K562 (cell line): ENCODE results near the gene ZKSCAN3. TPM values are rescaled to one million over a fixed set of nuclear protein-coding genes. Genes with fewer than 3 reads are reported as not detected.

Experiments used
- ADNP ChIP-seq: fragments of 200-800 bp; sonication (Bioruptor generic); IDR thresholded peaks from 2 replicates; pipeline ENCODE4 v1.6.1; 2016; ENCODE audit warnings: missing genetic modification characterization, missing compliant biosample characterization
- ARHGAP35 ChIP-seq: fragments of 450-650 bp; IDR thresholded peaks from 2 replicates; pipeline ENCODE4 v1.6.1; 2018; ENCODE audit not compliant: partially characterized antibody
- ATF6 ChIP-seq: sonication (generic); formaldehyde crosslinking; IDR thresholded peaks from 2 replicates; pipeline ENCODE4 v1.4.0; 2020; ENCODE audit warnings: mild to moderate bottlenecking, missing genetic modification reagents
- CHD1 ChIP-seq: fragments of 200-600 bp; sonication (generic); IDR thresholded peaks from one replicate; pipeline ENCODE4 v1.6.1; 2012; ENCODE audit warnings: mild to moderate bottlenecking, moderate library complexity, low read length, inconsistent platforms
- EP400 ChIP-seq: fragments of 450-650 bp; IDR thresholded peaks from 2 replicates; pipeline ENCODE4 v1.6.1; 2017; ENCODE audit warnings: antibody characterized with exemption, mild to moderate bottlenecking, moderate library complexity
- EWSR1 ChIP-seq: fragments of 450-650 bp; IDR thresholded peaks from 2 replicates; pipeline ENCODE4 v1.6.1; 2018; ENCODE audit warnings: borderline replicate concordance, mild to moderate bottlenecking, low read depth, moderate library complexity; ENCODE audit not compliant: partially characterized antibody
- FOXK2 ChIP-seq, 2 experiments: fragments of 450-650 bp; IDR thresholded peaks in 1 of 2; conservative IDR thresholded peaks in 1 of 2; 2 replicates each; pipeline ENCODE4 v1.6.1; 2016; ENCODE audit warnings: low read depth in 2 of 2, mild to moderate bottlenecking in 1 of 2
- GATAD2A ChIP-seq: fragments of 450-650 bp; IDR thresholded peaks from 2 replicates; pipeline ENCODE4 v1.6.1; 2017
- HDAC3 ChIP-seq: fragments of 450-650 bp; IDR thresholded peaks from 2 replicates; pipeline ENCODE4 v1.6.1; 2018; ENCODE audit warnings: borderline replicate concordance, mild to moderate bottlenecking, moderate library complexity; ENCODE audit not compliant: partially characterized antibody
- MTF1 ChIP-seq: fragments of 250-450 bp; sonication (Bioruptor Pico); IDR thresholded peaks from 2 replicates; pipeline ENCODE4 v1.9.0; 2021; ENCODE audit warnings: moderate library complexity, mild to moderate bottlenecking, inconsistent platforms, borderline replicate concordance
- NBN ChIP-seq: fragments of 450-650 bp; IDR thresholded peaks from 2 replicates; pipeline ENCODE4 v1.6.1; 2016; ENCODE audit warnings: low read depth, mild to moderate bottlenecking
- PHF20 ChIP-seq: fragments of 450-650 bp; IDR thresholded peaks from 2 replicates; pipeline ENCODE4 v1.6.1; 2018; ENCODE audit not compliant: partially characterized antibody
- POLR2A ChIP-seq: fragments of 450-650 bp; conservative IDR thresholded peaks from 2 replicates; pipeline ENCODE4 v1.6.1; 2016
- RBM14 ChIP-seq: fragments of 200-400 bp; formaldehyde crosslinking; IDR thresholded peaks from 2 replicates; pipeline ENCODE4 v1.6.1; 2018; ENCODE audit warnings: low read depth, mild to moderate bottlenecking, low read length, moderate library complexity, borderline replicate concordance; ENCODE audit not compliant: insufficient read depth
- SLC30A9 ChIP-seq: fragments of 250-450 bp; sonication (Bioruptor Pico); IDR thresholded peaks from 2 replicates; pipeline ENCODE4 v1.8.0; 2022; ENCODE audit warnings: mild to moderate bottlenecking, moderate library complexity
- SRSF3 ChIP-seq: fragments of 200-400 bp; formaldehyde crosslinking; IDR thresholded peaks from 2 replicates; pipeline ENCODE4 v1.6.1; 2016; ENCODE audit warnings: mild to moderate bottlenecking, low read length, moderate library complexity; ENCODE audit not compliant: insufficient read depth
- YY1 ChIP-seq, 3 experiments: IDR thresholded peaks; 2 replicates each; pipeline ENCODE4 v1.6.1; 2011; ENCODE audit warnings: low read length in 2 of 3, mild to moderate bottlenecking in 2 of 3, moderate library complexity in 2 of 3, borderline replicate concordance in 1 of 3, control low read depth in 1 of 3, low read depth in 1 of 3; ENCODE audit not compliant: insufficient read depth in 3 of 3, insufficient replicate concordance in 2 of 3, control insufficient read depth in 1 of 3, insufficient read length in 1 of 3; ENCODE audit errors: extremely low read depth in 1 of 3
- ZFP91 ChIP-seq: sonication (generic); formaldehyde crosslinking; IDR thresholded peaks from 2 replicates; pipeline ENCODE4 v1.8.0; 2022; ENCODE audit warnings: mild to moderate bottlenecking, missing genetic modification reagents
- ZNF23 ChIP-seq: fragments of 250-450 bp; sonication (Bioruptor Pico); IDR thresholded peaks from 2 replicates; pipeline ENCODE4 v1.4.0; 2020; ENCODE audit warnings: mild to moderate bottlenecking
- ZNF444 ChIP-seq: fragments of 250-450 bp; sonication (Bioruptor Pico); IDR thresholded peaks from 2 replicates; pipeline ENCODE4 v1.4.0; 2020; ENCODE audit warnings: mild to moderate bottlenecking, moderate library complexity
- ZNF764 ChIP-seq: fragments of 250-450 bp; sonication (Bioruptor Pico); IDR thresholded peaks from 2 replicates; pipeline ENCODE4 v1.4.0; 2020; ENCODE audit warnings: low read depth, mild to moderate bottlenecking, moderate library complexity
- ZNF766 ChIP-seq: fragments of 200-800 bp; sonication (Bioruptor generic); conservative IDR thresholded peaks from 2 replicates; pipeline ENCODE4 v1.6.1; 2016; ENCODE audit warnings: missing genetic modification characterization, missing compliant biosample characterization
- polyA plus RNA-seq, 8 experiments: library from polyadenylated mRNA; depleted of rRNA in 4 of 8; stranded (reverse) in 5 of 8; unstranded in 3 of 8; fragments of >200 nt; fragmentation: Nextera tagmentation in 2 of 8; fragmentation: Illumina TruSeq in 1 of 8; extraction: Ambion mirVana in 2 of 8; extraction: Trizol in 1 of 8; gene quantifications; 2 replicates each; pipeline versions ENCODE4 v1.2.1 to v1.2.3, GENCODE V29; 2011 to 2014; ENCODE audit warnings: inconsistent platforms in 1 of 8, missing spikeins in 1 of 8
- total RNA-seq, 7 experiments: library from RNA; depleted of rRNA in 6 of 7; stranded (reverse); fragments of >200 nt in 6 of 7; fragmentation: Illumina TruSeq in 2 of 7; extraction: Trizol in 2 of 7; gene quantifications; 2 replicates each; pipeline versions ENCODE4 v1.2.1 to v1.2.3, GENCODE V29; 2011 to 2021; ENCODE audit warnings: low replicate concordance in 1 of 7
- TF ChIP-seq, protein P1 (sequence below): fragments of 250-450 bp; sonication (Bioruptor Pico); IDR thresholded peaks from 2 replicates; pipeline ENCODE4 v1.8.0; 2022; ENCODE audit warnings: inconsistent platforms, mild to moderate bottlenecking, moderate library complexity, borderline replicate concordance
- TF ChIP-seq, protein P2 (sequence below): fragments of 250-450 bp; sonication (Bioruptor Pico); IDR thresholded peaks from 2 replicates; pipeline ENCODE4 v1.8.0; 2022; ENCODE audit warnings: moderate library complexity, mild to moderate bottlenecking, inconsistent platforms

The ZKSCAN3 gene
- total and polyA plus RNA-seq, 9 of the 15 experiments (the other 6 are each of a cell fraction or from before 2014, with no cell fraction given) = 3.0 to 12.4 (median 10.2) TPM

DNA sequence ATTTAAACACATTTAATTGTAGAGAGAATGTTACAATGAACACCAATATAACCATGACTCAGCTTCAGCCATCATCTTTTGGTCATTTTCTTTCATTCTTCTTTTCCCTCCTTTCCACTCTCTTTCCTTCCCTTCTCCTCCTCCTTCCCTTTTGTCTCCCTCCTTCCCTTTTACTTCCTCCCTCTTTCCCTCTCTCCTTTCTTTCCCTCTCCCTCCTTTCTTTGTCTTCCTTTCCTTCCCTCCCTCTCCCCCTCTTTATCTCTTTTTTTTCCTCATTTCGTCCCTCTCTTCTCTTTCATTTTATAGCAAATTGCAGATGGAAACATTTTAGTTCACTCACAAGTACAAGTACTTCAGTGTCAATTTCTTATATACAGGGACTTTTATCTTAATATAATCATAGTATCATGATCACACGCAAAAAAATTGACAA is 1.8 kb downstream of the ZKSCAN3 start (continued):
- no peak for TF ChIP-seq ATF6 (CRISPR knock-in tag)
- TF ChIP-seq PHF20 = peak; percentile 20
- TF ChIP-seq HDAC3 = peak; percentile 28
- TF ChIP-seq RBM14 = no peak
- TF ChIP-seq ADNP (tag) = no peak
- TF ChIP-seq SLC30A9 (CRISPR knock-in tag) = no peak
- no peak for TF ChIP-seq EWSR1
- TF ChIP-seq ZNF23 (CRISPR knock-in tag) = no peak
- TF ChIP-seq ZFP91 = no peak
- no peak for TF ChIP-seq SRSF3
- TF ChIP-seq POLR2A = peak; percentile 49; the same call in 1 of the 2 replicates
- TF ChIP-seq ZNF766 = no peak
- peak; percentile 58 for TF ChIP-seq CHD1
- peak; percentile 55; the same call in 1 of the 2 replicates for TF ChIP-seq EP400
- TF ChIP-seq FOXK2 (conservative IDR thresholded peaks at IDR 0.05 in 1 of 2, IDR thresholded peaks at IDR 0.05 in 1 of 2; ENCODE audit: low read depth in 2 of 2) = peak; percentile 39 to 71
- peak; percentile 90 for TF ChIP-seq ZNF444 (CRISPR knock-in tag)
- TF ChIP-seq, protein P1, sequence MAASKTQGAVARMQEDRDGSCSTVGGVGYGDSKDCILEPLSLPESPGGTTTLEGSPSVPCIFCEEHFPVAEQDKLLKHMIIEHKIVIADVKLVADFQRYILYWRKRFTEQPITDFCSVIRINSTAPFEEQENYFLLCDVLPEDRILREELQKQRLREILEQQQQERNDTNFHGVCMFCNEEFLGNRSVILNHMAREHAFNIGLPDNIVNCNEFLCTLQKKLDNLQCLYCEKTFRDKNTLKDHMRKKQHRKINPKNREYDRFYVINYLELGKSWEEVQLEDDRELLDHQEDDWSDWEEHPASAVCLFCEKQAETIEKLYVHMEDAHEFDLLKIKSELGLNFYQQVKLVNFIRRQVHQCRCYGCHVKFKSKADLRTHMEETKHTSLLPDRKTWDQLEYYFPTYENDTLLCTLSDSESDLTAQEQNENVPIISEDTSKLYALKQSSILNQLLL (CRISPR knock-in tag) = no peak
- TF ChIP-seq YY1 (IDR thresholded peaks at IDR 0.05; ENCODE audit: borderline replicate concordance in 1 of 3, control insufficient read depth in 1 of 3, extremely low read depth in 1 of 3, insufficient read depth in 3 of 3, insufficient read length in 1 of 3, insufficient replicate concordance in 2 of 3, low read depth in 1 of 3, low read length in 2 of 3) = no peak
- TF ChIP-seq, protein P2, sequence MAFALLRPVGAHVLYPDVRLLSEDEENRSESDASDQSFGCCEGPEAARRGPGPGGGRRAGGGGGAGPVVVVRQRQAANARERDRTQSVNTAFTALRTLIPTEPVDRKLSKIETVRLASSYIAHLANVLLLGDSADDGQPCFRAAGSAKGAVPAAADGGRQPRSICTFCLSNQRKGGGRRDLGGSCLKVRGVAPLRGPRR (CRISPR knock-in tag) = no peak
- peak; percentile 88 for TF ChIP-seq ARHGAP35
- TF ChIP-seq NBN = peak; percentile 92
- TF ChIP-seq MTF1 (CRISPR knock-in tag) = no peak
- no peak for TF ChIP-seq ZNF764 (CRISPR knock-in tag)
- TF ChIP-seq GATAD2A = peak; percentile 85; the same call in 1 of the 2 replicates
